Ishikawa (cell line): ENCODE data around the gene JMJD8.

Experiments used
- CEBPB ChIP-seq: IDR thresholded peaks from 2 replicates; pipeline ENCODE4 v1.6.1; 2012
- CREB1 ChIP-seq: IDR thresholded peaks from 2 replicates; pipeline ENCODE4 v1.6.1; 2012; ENCODE audit warnings: low read depth
- EGR1 ChIP-seq: IDR thresholded peaks from 2 replicates; pipeline ENCODE4 v1.6.1; 2012
- EP300 ChIP-seq: IDR thresholded peaks from 2 replicates; pipeline ENCODE4 v1.6.1; 2012; ENCODE audit warnings: borderline replicate concordance
- MAX ChIP-seq: IDR thresholded peaks from 2 replicates; pipeline ENCODE4 v1.6.1; 2012
- NFIC ChIP-seq: IDR thresholded peaks from 2 replicates; pipeline ENCODE4 v1.6.1; 2012
- RAD21 ChIP-seq: IDR thresholded peaks from 2 replicates; pipeline ENCODE4 v1.6.1; 2012; ENCODE audit warnings: low read depth
- TAF1 ChIP-seq: IDR thresholded peaks from 2 replicates; pipeline ENCODE4 v1.6.1; 2012; ENCODE audit warnings: low read depth, mild to moderate bottlenecking
- TCF12 ChIP-seq: IDR thresholded peaks from 2 replicates; pipeline ENCODE4 v1.6.1; 2012; ENCODE audit warnings: low read depth
- TEAD4 ChIP-seq: IDR thresholded peaks from 2 replicates; pipeline ENCODE4 v1.6.1; 2012
- USF1 ChIP-seq: IDR thresholded peaks from 2 replicates; pipeline ENCODE4 v1.6.1; 2012
- YY1 ChIP-seq: IDR thresholded peaks from 2 replicates; pipeline ENCODE4 v1.6.1; 2012; ENCODE audit warnings: low read depth
- ZBTB7A ChIP-seq: IDR thresholded peaks from 2 replicates; pipeline ENCODE4 v1.6.1; 2012; ENCODE audit warnings: low read depth
- TF ChIP-seq, protein P1 (sequence below): IDR thresholded peaks from 2 replicates; pipeline ENCODE4 v1.6.1; 2012; ENCODE audit warnings: low read depth, mild to moderate bottlenecking

DNA sequence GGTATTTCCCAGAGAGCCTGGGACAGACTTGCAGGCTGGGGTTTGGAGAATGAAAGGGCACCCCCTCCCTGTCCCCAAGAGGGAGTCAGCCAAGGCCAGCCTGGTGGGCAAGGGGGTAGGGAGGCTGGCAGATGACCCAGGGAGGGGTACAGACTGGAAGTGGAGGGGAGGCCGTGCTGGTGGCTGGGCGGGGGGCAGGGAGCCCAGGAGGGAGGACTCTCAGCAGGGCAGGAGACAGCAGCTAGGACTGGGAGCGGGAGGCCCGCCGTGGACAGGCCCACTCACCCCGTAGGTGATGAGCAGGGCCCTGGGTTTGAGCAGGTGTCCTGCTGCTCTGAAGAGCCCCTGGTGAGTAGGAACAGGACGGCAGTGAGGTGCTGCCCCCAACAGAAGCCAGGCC is 49.1 kb downstream of the JMJD8 start:
- no peak for TF ChIP-seq TAF1
- TF ChIP-seq EGR1: no peak
- no peak for TF ChIP-seq CREB1
- TF ChIP-seq ZBTB7A: no peak
- no peak for TF ChIP-seq MAX
- no peak for TF ChIP-seq RAD21
- TF ChIP-seq TEAD4: no peak
- no peak for TF ChIP-seq EP300
- TF ChIP-seq, protein P1, sequence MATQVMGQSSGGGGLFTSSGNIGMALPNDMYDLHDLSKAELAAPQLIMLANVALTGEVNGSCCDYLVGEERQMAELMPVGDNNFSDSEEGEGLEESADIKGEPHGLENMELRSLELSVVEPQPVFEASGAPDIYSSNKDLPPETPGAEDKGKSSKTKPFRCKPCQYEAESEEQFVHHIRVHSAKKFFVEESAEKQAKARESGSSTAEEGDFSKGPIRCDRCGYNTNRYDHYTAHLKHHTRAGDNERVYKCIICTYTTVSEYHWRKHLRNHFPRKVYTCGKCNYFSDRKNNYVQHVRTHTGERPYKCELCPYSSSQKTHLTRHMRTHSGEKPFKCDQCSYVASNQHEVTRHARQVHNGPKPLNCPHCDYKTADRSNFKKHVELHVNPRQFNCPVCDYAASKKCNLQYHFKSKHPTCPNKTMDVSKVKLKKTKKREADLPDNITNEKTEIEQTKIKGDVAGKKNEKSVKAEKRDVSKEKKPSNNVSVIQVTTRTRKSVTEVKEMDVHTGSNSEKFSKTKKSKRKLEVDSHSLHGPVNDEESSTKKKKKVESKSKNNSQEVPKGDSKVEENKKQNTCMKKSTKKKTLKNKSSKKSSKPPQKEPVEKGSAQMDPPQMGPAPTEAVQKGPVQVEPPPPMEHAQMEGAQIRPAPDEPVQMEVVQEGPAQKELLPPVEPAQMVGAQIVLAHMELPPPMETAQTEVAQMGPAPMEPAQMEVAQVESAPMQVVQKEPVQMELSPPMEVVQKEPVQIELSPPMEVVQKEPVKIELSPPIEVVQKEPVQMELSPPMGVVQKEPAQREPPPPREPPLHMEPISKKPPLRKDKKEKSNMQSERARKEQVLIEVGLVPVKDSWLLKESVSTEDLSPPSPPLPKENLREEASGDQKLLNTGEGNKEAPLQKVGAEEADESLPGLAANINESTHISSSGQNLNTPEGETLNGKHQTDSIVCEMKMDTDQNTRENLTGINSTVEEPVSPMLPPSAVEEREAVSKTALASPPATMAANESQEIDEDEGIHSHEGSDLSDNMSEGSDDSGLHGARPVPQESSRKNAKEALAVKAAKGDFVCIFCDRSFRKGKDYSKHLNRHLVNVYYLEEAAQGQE: no peak
- TF ChIP-seq CEBPB: no peak
- no peak for TF ChIP-seq NFIC
- TF ChIP-seq USF1: no peak
- no peak for TF ChIP-seq YY1
- no peak for TF ChIP-seq TCF12
